GM19467 (cell line): Measurements from ENCODE around the gene GJB3.
"Not testable (repeated sequence)": the region's sequence is repeated elsewhere in the genome, so short reads cannot be mapped to it uniquely, and the experiment has no call there.

Experiments used
- ATAC-seq: cut with Tn5 transposase; IDR thresholded peaks from one replicate; pipeline ENCODE4 v1.9.1; 2021; ENCODE audit warnings: mild to moderate bottlenecking, moderate library complexity; ENCODE audit not compliant: unreplicated experiment

Gene GJB3

DNA sequence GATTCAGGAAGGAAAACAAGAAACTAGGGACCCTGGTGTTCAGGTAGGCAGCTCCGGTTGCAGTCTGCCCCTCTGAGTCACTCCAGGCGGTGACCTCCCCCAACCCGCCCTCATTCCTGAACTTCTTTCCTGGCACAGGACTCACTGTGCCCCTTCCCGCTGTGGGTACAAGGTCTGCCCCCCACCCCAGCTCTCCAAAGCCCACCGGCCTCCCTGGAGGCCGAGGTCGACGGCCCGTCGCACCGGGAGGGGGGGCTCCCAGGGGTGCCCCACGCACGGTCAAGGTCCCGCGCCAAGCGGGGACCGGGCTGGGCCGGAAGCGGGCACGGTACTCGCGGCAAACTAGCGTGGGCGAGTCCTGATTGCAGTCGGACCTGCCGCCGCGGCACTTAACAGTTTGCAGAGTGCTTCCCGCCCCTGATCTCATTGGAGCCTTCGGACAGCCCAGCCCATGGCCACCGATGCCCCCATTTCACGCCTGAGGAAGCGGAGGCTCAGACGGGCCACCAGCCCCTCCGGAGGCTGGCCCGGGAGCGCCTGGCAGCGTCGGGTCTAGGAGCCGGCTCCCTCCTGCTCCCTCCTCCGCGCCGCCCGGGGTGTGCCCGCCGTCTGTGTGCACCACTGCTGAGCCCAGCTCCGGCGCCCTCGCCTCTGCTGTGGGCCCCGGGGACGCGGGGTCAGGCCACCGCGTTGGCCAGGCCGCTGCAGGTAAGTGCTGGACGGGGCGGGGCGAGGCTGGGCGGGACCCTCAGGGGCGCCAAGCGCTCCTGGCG, at the start of gene GJB3:
Gene GJB3 (plus strand): TSS at position 144 of the 773 bp plus-strand sequence. CDS start 3,549 bp downstream, outside the sequence.
- no peak for ATAC-seq

DNA sequence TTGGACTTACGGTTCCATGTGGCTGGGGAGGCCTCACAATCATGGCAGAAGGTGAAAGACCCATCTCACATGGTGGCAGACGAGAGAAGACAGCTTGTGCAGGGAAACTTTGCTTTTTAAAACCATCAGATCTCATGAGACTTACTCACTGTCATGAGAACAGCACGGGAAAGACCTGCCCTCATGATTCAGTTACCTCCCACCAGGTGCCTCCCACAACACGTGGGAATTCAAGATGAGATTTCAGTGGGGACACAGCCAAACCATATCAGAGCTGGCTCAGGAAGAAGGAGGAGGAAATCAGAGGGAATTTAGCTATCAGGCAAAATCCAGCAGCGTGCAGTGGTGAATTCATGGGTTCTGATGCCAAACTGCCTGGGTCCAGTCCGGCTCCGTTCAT, 48.2 kb upstream of the GJB3 start:
- ATAC-seq: not testable (repeated sequence)

DNA sequence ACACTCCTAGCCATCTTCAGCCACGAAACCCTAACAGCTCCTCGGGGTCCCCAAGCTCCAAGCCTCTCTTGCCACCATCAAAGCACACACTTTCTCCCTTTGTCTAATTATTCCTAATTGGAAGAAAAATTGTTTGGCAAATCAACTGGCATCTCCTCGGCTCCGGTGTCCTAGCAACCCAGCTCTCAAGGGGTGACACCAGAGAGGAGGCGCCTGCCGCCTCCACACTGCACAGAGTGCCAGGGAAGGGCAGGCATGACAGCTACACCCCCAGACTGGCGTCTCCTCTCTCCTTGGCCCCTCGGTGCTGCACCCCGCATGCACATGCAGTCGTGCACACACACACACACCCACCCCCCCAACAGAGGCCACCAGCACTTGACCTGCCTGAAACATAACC, 44.3 kb upstream of the GJB3 start:
- ATAC-seq: no peak

DNA sequence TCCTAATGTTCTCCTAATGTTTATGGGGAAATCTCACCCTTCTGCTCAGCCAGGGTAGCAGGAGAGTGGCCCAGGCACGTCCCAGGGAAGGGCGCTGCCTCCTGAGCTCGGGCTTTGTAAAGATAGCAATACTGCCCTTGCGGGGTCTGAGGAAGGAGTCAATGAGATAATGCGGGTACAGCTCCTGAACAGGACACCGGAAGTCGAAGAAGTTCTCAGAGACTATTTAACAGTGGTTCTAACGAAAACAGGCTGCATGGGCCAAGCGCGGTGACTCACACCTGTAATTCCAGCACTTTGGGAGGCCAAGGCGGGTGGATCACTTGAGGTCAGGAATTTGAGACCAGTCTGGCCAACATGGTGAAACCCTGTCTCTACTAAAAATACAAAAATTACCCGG, 43.8 kb upstream of the GJB3 start:
- ATAC-seq: not testable (repeated sequence)

DNA sequence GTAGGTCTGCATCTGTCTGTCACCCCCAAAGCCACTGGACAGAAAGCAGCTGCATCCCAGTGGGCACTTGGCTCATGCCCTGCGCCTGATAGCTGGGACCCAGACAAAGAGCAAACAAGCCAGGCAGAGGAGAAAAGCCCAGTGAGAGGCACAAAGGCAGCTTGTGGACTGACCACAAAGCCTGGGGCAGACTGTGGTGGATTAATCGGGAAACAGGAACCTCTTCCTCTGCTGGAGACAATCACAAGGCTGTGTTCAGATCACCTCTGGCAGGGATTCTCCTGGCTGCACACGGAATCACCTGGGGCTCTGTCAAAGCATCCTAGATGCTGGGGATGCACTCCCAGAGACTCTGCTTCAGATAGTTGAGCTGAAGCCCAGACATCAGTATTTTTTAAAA, 41.4 kb upstream of the GJB3 start:
- ATAC-seq: no peak

DNA sequence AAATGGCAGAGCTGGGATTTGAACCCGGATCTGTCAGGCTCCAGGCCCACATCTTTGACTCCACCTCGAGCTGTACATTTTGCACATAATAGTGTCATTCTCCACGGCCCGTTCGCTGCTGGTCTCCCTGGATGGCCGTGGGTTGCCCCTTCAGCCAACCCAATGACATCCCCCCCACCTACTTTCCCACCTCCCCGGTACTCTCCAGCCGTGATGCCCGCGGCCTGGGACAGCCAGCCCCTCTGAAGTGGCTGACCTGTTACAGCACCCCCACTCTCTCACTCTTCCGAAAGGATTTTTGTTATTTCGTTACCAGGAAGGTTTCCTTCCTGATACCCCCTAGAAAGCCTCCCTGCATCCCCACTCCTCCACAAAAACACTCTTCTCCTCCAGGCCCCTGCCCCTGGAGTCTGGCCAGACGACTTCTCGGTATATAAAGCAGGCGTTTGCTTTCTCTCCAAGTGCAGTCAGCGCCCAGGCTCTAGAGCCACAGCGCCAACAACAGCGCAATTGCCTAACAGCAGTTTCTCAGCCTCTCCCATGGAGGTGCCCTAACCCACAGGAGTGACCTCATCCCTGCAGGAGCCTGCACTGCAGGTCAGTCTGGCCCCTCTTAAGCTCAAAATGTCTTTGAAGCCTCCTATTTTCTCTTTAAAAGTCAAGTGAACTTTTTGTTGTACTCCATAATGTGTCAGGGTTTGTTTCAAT, 40.7 kb upstream of the GJB3 start:
- ATAC-seq: no peak

DNA sequence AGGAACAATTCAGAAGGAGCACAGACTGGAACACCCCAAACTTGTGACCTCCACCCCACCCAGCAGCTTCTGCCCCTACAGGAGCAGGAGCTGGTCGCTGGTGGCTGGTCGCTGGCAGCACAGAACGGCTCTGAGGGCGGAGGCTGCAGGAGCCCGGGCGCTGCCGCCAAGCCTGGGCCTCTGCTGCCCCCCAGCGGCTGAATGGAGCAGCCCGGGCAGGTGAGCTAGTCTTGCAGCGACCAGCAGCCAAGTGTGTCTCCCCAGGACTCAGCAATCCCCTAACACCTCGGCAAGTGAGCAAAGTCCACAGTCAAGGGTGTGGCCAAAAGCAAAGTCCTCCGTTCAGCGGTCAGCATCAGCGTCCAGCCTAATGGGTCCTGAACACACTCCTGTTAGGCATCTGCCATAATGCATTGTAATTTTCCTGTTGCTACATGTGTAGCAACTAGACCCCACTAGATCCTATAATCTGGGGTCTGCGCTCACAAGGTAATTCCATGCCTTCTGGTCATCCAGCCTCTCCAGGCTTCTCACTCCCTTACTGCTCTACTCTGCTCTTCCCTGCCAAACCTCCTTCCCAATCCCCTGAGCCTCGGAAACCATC, 38.2 kb upstream of the GJB3 start:
- ATAC-seq: peak; percentile 61

DNA sequence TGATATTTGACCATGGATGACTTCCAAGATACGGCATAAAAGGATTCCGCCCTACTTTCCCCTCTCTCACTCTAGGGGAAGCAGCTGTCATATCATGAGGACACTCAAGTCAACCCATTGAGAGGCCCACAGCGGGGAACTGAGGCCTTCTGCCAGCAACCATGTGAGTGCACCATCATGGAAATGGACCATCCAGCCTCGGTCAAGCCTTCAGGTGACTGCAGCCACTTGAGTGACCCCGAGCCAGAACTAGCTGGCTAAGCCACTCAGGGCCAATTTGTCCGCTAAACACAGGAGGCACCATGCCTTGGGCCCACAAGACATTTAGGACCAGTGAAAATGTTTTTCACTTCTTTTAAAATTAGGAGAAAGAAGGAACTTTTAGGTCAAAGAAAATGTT, 37.2 kb upstream of the GJB3 start:
- ATAC-seq: no peak

DNA sequence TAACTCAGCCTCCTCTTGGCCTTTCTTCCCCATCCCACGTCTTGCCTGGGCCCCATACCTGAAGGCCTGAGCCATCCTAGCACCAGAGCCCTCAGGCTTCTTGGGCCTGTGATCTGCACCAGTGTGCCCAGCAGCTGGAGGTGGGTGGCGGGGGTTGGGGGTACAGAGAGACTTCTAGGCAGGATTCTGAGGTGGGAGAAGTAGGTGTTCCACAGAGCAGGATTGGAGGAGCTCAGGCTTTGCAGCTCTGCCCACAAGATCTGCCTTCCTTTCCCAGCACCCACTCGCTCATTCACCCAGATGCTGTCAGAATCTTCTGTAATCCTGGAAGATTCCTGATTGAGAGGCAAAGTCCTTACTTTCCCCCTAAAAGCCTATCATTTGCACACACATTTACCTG, 36.2 kb upstream of the GJB3 start:
- ATAC-seq: no peak

DNA sequence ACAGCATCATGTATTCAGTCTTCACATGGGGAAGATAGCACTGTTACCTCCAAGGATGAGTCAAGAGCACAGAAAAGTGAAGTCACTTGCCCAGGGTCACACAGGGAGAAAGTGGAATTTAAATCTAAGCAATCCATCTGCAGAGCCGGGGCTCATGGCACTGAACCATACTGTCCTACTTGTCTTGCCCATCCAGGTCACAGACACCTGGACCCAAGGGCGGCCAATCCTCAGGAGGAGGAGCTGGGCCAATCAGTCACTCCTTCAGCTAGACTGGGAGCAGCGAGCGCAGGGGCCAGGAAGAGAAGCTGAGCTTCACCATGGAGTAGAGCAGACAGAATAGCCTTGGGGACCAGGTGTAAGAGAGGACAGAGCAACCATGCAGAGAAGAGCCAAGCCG, 35.3 kb upstream of the GJB3 start:
- no peak for ATAC-seq

DNA sequence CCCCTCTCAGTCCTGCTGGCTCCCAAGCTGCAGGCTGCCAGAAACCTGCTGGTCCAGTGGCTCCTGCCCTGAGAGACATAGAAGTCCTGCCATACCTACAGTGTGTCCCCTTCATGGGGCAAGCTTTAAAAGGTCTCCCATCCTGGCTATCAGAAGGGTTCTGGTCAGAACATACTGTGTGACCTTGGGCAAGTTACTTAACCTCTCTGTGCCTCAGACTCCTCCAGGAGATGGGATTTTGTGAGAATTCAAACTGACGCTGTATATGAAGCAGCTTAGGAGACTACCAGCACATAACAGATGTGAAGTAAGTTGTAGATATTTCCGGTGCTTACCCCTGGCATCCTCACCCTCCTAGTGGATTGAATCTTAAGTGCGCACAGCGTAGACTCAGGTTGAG, 34.9 kb upstream of the GJB3 start:
- ATAC-seq: no peak

DNA sequence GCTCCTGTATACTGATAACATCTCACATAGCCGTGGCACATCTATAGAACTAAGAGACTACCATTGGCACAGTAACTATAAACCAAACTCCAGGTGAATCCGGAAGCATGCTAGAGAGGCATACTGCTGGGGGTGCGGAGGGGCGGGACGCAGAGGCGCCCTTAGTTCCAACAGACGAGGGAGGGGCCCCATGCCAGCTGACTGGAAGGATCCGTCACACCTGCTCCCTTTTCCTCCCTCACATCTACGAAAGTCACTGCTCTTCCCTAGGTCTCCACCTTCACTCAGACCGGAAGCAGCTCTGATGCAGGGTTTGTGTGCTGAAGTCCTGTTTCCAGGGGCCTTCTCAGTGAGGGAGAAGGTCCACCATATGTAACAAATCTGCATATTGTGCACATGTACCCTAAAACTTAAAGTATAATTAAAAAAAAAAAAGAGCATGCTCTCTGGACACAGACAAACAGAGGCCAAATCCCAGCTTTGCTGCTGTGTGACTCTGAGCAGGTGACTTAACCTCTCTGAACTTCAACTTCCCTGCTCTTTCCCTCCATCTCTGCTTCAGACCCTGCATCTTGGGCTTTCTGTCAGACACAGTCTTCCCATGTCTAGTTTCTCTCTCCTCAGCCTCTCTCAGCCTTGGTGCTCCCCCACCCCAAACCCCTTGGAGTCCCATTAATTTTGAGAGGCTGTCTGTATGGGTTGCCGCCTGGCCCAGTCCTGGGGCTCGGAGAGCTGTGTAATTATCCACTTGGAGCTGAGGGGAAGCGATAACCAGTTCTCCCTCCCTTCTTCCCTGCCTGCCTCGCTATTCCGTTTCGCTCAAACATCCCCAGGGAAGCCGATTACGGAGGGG, 34.0 kb upstream of the GJB3 start:
- no peak for ATAC-seq

DNA sequence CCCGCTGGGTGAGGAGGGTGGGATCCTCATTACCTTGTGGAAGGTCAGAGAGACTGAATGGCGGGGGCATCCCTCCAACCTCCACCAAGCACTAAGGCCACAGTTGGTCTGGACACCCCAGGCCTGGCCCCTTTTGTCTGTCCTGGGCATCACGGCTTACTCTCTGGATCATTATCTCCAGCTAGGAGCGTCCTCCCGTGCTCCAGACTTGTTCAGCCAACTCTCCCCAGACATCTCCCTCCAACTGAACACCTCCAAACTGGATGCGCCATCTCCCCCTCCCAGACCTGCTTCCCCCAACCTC, 33.4 kb upstream of the GJB3 start:
- no peak for ATAC-seq

DNA sequence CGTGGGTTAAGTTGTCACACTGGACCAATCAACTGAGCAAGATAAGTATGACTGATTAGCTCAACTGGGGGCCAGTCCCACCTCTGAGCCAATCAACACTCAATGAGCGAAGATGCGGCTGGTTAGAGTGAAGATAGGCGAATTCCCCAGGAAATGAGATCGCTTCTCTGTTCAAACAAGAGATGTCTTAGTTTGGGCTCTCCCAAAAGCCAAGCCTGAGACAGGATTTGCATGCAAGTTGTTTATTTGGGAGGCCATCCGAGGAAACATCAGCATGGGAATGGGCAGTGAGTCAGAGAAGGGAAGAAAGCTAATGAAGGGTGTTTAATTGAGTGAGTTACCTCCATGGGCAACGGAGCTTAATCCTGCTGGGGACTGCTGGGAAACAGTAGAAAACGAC, 31.0 kb upstream of the GJB3 start:
- ATAC-seq: no peak

DNA sequence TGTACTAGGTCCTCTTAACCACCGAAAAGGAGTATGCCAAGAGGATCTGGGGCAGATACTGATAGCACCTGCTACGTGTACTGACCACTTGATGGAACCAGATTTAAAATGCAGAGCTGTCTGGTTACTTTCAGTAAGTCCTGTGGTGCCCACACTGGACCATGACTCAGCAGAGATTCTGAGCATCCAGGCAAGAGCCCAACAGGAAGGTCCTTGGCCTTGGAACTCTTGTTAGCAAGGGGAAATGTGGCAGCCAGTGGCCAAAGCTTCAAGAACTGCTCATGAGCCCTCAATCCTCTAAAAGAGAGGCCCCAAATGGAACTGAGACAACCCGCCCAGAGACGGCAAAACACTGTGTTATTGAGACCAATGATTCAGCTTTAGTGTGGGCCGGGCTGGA, 30.4 kb upstream of the GJB3 start:
- ATAC-seq: no peak

DNA sequence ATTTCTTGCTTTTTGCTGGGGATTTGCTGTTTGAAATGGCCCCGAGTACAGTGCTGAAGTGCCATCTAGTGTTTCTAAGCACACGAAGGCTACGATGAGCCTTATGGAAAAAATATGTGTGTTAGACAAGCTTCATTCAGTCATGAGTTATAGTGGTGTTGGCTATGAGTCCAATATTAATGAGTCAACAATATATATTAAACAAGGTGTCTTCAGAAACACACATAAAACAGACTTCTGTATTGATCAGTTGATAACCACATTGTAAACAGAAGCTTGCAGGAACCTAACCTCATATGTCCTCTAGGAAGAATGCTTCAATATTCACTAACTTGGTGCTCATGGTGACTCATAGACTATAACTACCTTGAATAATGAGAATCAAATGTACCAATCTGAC, 27.9 kb upstream of the GJB3 start:
- no peak for ATAC-seq

DNA sequence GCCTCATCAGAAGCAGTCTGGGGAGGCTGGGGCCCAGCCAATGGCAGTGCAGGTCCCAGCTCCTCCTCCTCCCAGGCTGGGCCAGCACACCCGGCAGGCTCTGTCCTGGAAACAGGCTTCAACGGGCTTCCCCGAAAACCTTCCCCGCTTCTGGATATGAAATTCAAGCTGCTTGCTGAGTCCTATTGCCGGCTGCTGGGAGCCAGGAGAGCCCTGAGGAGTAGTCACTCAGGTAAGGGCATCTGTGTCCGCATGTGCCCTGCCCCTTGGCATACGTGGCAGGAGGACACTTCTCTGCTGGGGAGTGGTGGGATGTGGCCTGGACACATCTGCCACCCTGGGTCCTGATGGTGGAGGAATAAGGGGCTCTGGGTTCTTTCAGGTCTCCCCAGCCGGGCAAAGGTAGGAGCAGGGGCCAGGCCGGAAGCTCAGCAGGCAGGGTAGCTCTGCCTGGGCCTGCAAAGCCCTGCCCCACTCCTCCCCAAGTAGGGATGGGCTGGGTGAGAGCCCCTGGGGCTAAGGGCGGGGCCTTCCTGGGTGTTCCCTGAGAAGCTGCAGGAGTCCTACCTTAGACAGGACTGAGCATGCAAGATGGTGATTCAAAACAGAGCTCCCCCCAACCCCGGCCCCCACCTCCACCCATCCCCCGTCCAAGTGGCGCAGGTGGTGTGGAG, 25.9 kb upstream of the GJB3 start, which contains the start of gene GJB5:
Gene GJB5 (plus strand): TSS at position 84 of the 674 bp plus-strand sequence. CDS start 2,284 bp downstream, outside the sequence.
- no peak for ATAC-seq

DNA sequence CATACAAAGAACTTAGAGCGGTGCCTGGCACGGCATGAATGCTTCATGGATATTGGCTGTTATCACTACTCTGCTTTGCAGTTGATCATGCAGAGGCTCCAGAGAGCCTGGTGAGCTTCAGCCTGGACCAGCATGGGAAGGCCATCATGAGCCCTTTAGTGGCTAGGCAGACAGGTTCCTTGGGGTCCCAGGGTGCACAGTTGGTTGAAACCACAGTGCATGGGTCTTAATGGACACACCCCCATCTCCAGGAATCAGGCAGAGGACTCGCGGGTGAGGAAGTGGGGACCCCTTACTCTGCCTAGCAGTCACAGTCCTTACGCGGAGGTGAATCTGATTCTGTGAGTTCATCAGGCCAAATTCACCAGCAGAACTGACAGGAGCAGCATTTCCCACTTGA, 25.1 kb upstream of the GJB3 start:
- ATAC-seq: no peak

DNA sequence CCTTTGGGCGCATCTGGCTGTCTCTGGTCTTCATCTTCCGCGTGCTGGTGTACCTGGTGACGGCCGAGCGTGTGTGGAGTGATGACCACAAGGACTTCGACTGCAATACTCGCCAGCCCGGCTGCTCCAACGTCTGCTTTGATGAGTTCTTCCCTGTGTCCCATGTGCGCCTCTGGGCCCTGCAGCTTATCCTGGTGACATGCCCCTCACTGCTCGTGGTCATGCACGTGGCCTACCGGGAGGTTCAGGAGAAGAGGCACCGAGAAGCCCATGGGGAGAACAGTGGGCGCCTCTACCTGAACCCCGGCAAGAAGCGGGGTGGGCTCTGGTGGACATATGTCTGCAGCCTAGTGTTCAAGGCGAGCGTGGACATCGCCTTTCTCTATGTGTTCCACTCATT, 23.6 kb upstream of the GJB3 start:
- no peak for ATAC-seq

DNA sequence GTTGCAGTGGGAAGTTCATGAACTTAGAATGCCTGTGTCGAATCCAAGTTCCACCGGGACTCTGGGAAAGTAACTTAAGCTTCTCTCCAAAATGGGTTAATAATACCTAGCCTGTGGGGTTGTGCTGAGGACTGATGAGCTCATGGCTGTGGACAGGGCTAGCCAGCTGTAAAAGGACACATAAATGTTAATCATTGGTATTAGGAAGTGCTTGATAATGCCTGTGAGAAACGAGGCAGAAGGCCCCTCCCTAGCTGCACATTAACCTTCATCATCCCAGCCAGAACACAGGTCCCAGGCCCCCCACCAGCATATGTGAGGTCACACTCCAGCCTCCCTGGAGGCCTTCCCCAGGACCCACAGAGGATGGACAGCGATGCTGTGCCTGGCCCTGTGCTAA, 22.3 kb upstream of the GJB3 start:
- ATAC-seq: no peak
